GM12878 (cell line): ENCODE measurements around the gene CAB39L. TPM values are rescaled to one million over a fixed set of nuclear protein-coding genes. Genes with fewer than 3 reads are reported as not detected.

ENCODE experiments used
- ATAC-seq: fragments of 200-7000 bp; cut with Tn5 transposase; 3 replicates; pipeline ENCODE4 v1.9.1; 2020; ENCODE audit warnings: mild to moderate bottlenecking, moderate library complexity
- BruUV-seq: library from RNA; stranded (reverse); fragments of 400-500 nt; replicated peaks from 2 replicates; lab custom pipeline; 2021; lab: Mats Ljungman, UMichigan
- CTCF ChIA-PET: fragments of 300-600 bp; sonication (Branson Sonifier 250); formaldehyde crosslinking; extraction: SDS; loops from one replicate; lab custom pipeline; 2021; ENCODE audit warnings: inconsistent platforms; lab: Yijun Ruan, JAX
- POLR2A ChIA-PET: fragments of 350-600 bp; formaldehyde crosslinking; extraction: SDS; loops from one replicate; lab custom pipeline; 2021; ENCODE audit warnings: inconsistent platforms; lab: Charles Lee
- RAD21 ChIA-PET: fragments of 300-600 bp; sonication (Branson Sonifier 250); formaldehyde crosslinking; loops from one replicate; lab custom pipeline; 2023; ENCODE audit warnings: antibody characterized with exemption; ENCODE audit not compliant: unreplicated experiment; lab: Charles Lee
- SMC1A ChIA-PET: fragments of 300-600 bp; sonication (Branson Sonifier 250); formaldehyde crosslinking; loops from one replicate; lab custom pipeline; 2023; ENCODE audit not compliant: unreplicated experiment, uncharacterized antibody; lab: Charles Lee
- DNase-seq: peaks from one replicate; pipeline ENCODE4 v3.0.0-alpha.2; 2011; ENCODE audit warnings: low read depth, low spot score
- FAIRE-seq: peaks from 3 replicates; lab custom pipeline; 2011; peaks lifted over from hg19 to GRCh38; lab: Jason Lieb, UNC
- H2AFZ ChIP-seq: 2 replicates; pipeline ENCODE4 v1.6.0; 2011; ENCODE audit warnings: low read depth, low read length, control low read depth; ENCODE audit not compliant: control insufficient read depth
- H3K27ac ChIP-seq: 2 replicates; pipeline ENCODE4 v1.5.1; 2011; ENCODE audit warnings: control low read depth; ENCODE audit not compliant: control insufficient read depth, insufficient read depth
- H3K27me3 ChIP-seq, 2 experiments: replicated peaks in 1 of 2; 2 replicates each; pipeline versions ENCODE4 v1.6.0 to v1.6.1; 2011; ENCODE audit warnings: low read length in 1 of 2; ENCODE audit not compliant: control insufficient read depth in 2 of 2, insufficient read depth in 2 of 2
- H3K36me3 ChIP-seq, 2 experiments: 2 replicates each; pipeline ENCODE4 v1.5.1; 2011; ENCODE audit warnings: low read length in 1 of 2; ENCODE audit not compliant: control insufficient read depth in 2 of 2, insufficient read depth in 2 of 2
- H3K4me1 ChIP-seq: 2 replicates; pipeline ENCODE4 v1.6.1; 2011; ENCODE audit warnings: mild to moderate bottlenecking, low read length, moderate library complexity, mixed read lengths; ENCODE audit not compliant: control insufficient read depth, insufficient read depth
- H3K4me2 ChIP-seq: 2 replicates; pipeline ENCODE4 v1.6.0; 2011; ENCODE audit warnings: control low read depth; ENCODE audit not compliant: control insufficient read depth, insufficient read depth
- H3K4me3 ChIP-seq: fragments of 200-600 bp; sonication (generic); 2 replicates; pipeline ENCODE4 v1.5.1; 2016
- H3K79me2 ChIP-seq: 2 replicates; pipeline ENCODE4 v1.6.0; 2011; ENCODE audit warnings: low read length; ENCODE audit not compliant: control insufficient read depth, insufficient read depth
- H3K9ac ChIP-seq: 2 replicates; pipeline ENCODE4 v1.8.0; 2011; ENCODE audit warnings: low read length, control low read depth, mixed read lengths; ENCODE audit not compliant: control insufficient read depth, insufficient read depth
- H3K9me3 ChIP-seq: replicated peaks from 3 replicates; pipeline ENCODE4 v1.5.1; 2011; ENCODE audit warnings: mild to moderate bottlenecking, low read length; ENCODE audit not compliant: control insufficient read depth, insufficient read depth
- H4K20me1 ChIP-seq: 2 replicates; pipeline ENCODE4 v1.6.0; 2011; ENCODE audit not compliant: control insufficient read depth, insufficient read depth
- CREB1 ChIP-seq: IDR thresholded peaks from 2 replicates; pipeline ENCODE4 v1.6.1; 2012; ENCODE audit warnings: low read depth, mild to moderate bottlenecking, inconsistent platforms
- HDAC6 ChIP-seq: fragments of 200-600 bp; sonication (generic); IDR thresholded peaks from one replicate; pipeline ENCODE4 v1.8.0; 2017; ENCODE audit warnings: antibody characterized with exemption; ENCODE audit not compliant: unreplicated experiment
- MTA2 ChIP-seq: fragments of 450-650 bp; IDR thresholded peaks from 2 replicates; pipeline ENCODE4 v1.6.1; 2016; ENCODE audit warnings: low read depth, mild to moderate bottlenecking, moderate library complexity
- MYB ChIP-seq: fragments of 150-350 bp; IDR thresholded peaks from 2 replicates; pipeline ENCODE4 v1.6.1; 2014; ENCODE audit warnings: mild to moderate bottlenecking, low read depth, low read length, borderline replicate concordance
- NKRF ChIP-seq: fragments of 450-650 bp; conservative IDR thresholded peaks from 2 replicates; pipeline ENCODE4 v1.6.1; 2017; ENCODE audit warnings: mild to moderate bottlenecking, moderate library complexity
- SREBF1 ChIP-seq: IDR thresholded peaks from 2 replicates; pipeline ENCODE4 v1.6.1; 2012; ENCODE audit warnings: mild to moderate bottlenecking, low read length
- STAT1 ChIP-seq: fragments of 450-650 bp; conservative IDR thresholded peaks from 2 replicates; pipeline ENCODE4 v1.6.1; 2014; ENCODE audit warnings: antibody characterized with exemption, mild to moderate bottlenecking
- YY1 ChIP-seq: IDR thresholded peaks from 2 replicates; pipeline ENCODE4 v1.6.1; 2011; ENCODE audit warnings: low read depth, mild to moderate bottlenecking, low read length
- ZNF687 ChIP-seq: fragments of 450-650 bp; IDR thresholded peaks from 2 replicates; pipeline ENCODE4 v1.6.1; 2017; ENCODE audit warnings: mild to moderate bottlenecking, moderate library complexity
- WGBS: methylation state at CpG from one replicate; pipeline ENCODE4 v1.1.6; 2016; ENCODE audit warnings: low lambda C conversion rate; ENCODE audit not compliant: insufficient replicate concordance, insufficient coverage; ENCODE audit errors: missing lambda C conversion rate; 5-methylcytosine and 5-hydroxymethylcytosine counted together
- in situ Hi-C: fragments of 300-500 bp; cut with MboI; formaldehyde crosslinking; loops from 9 replicates; pipeline ENCODE4 v1.14.3; 2018; ENCODE audit warnings: mixed read lengths
- intact Hi-C: fragments of 100-400 bp; cut with micrococcal nuclease; formaldehyde crosslinking; loops from one replicate; pipeline ENCODE4 v1.14.2; 2022; ENCODE audit not compliant: unreplicated experiment
- polyA plus RNA-seq, 11 experiments: library from polyadenylated mRNA; depleted of rRNA in 4 of 11; unstranded in 6 of 11; stranded (reverse) in 5 of 11; fragments of >200 nt; fragmentation: Nextera tagmentation in 4 of 11; fragmentation: Illumina TruSeq in 1 of 11; extraction: Ambion mirVana in 4 of 11; extraction: Trizol in 1 of 11; gene quantifications; 1 replicate in 1 of 11; 2 replicates in 10 of 11; pipeline versions ENCODE4 v1.2.1 to v1.2.3, GENCODE V29; 2011 to 2016; ENCODE audit warnings: inconsistent platforms in 2 of 11, missing spikeins in 2 of 11, low read depth in 1 of 11
- total RNA-seq, 4 experiments: library from RNA; depleted of rRNA in 3 of 4; stranded (reverse); fragments of >200 nt in 3 of 4; fragmentation: Illumina TruSeq in 1 of 4; extraction: Trizol in 1 of 4; gene quantifications; 2 replicates each; pipeline versions ENCODE4 v1.2.1 to v1.2.3, GENCODE V29; 2013 to 2021
- TF ChIP-seq, protein P1 (sequence below): IDR thresholded peaks from 2 replicates; pipeline ENCODE4 v1.6.1; 2012; ENCODE audit warnings: low read length, inconsistent platforms

The CAB39L gene
- total and polyA plus RNA-seq, 10 of the 15 experiments (the other 5 are each of a cell fraction or from before 2014, with no cell fraction given) = 0.88 to 3.0 (median 1.7) TPM

DNA sequence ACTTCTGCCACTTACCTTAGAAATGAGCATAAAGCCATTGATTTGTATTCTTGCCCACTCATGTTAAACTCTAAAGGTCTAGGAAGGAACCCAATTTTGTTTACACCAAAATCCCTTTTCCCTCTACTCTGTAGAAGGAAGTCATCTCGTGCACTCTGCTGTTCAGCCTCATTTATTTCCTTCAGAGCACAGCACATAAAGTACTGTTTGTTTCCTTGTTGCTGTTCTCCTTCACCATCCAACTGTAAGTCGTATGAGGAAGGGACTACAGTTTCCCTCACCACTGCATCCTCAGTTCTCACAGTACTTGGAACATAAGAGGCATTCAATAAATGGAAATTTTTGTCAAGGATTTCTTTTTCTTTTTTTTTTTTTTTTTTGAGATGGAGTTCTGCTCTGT is 171.6 kb downstream of the CAB39L start:
- no peaks in the 10 kb centered on the region for H3K9me3 ChIP-seq
- WGBS = 46% methylated on average over 2 of the region's 2 CpGs
- intact Hi-C loops (no loop called here), in situ Hi-C loops (no loop called here)
- FAIRE-seq = no peak
- TF ChIP-seq YY1 (no peak), MYB (no peak), CREB1 (no peak), NKRF (no peak), HDAC6 (no peak), MTA2 (no peak), STAT1 (no peak), ZNF687 (no peak), SREBF1 (no peak)
- TF ChIP-seq, protein P1, sequence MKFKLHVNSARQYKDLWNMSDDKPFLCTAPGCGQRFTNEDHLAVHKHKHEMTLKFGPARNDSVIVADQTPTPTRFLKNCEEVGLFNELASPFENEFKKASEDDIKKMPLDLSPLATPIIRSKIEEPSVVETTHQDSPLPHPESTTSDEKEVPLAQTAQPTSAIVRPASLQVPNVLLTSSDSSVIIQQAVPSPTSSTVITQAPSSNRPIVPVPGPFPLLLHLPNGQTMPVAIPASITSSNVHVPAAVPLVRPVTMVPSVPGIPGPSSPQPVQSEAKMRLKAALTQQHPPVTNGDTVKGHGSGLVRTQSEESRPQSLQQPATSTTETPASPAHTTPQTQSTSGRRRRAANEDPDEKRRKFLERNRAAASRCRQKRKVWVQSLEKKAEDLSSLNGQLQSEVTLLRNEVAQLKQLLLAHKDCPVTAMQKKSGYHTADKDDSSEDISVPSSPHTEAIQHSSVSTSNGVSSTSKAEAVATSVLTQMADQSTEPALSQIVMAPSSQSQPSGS = no peak
- H3K36me3 ChIP-seq = no peaks in the 10 kb centered on the region
- no peak for DNase-seq
- H3K4me1 ChIP-seq = no peaks in the 10 kb centered on the region
- no peaks in the 10 kb centered on the region for H3K79me2 ChIP-seq
- H3K27ac ChIP-seq = no peak overlapping the region
- no TSS peak for BruUV-seq
- ChIA-PET RAD21 (no interaction called here), POLR2A (no interaction called here), SMC1A (interaction anchor here (0.7 to 2.2 kb wide), 2 partner anchors 10 to 213 kb away, joined by 3 to 10 read pairs; no protein-coding TSS in a partner anchor), CTCF (interaction anchor here (0.9 kb wide), 1 partner anchor 8 kb away, joined by 4 read pairs; no protein-coding TSS in a partner anchor)
- ATAC-seq = no peak
- H3K27me3 ChIP-seq = no peaks in the 10 kb centered on the region
- H3K9ac ChIP-seq = no peak overlapping the region
- no peak overlapping the region for H3K4me2 ChIP-seq
- no peak overlapping the region for H3K4me3 ChIP-seq
- H4K20me1 ChIP-seq = no peaks in the 10 kb centered on the region
- no peak overlapping the region for H2AFZ ChIP-seq
